ENCODE data around the gene C16orf90. TPM values are rescaled to one million over a fixed set of nuclear protein-coding genes. Genes with fewer than 3 reads are reported as not detected.

Gene C16orf90
- polyA plus RNA-seq, 1 of the 3 experiments (the other 2 are of a cell fraction) = not detected

DNA sequence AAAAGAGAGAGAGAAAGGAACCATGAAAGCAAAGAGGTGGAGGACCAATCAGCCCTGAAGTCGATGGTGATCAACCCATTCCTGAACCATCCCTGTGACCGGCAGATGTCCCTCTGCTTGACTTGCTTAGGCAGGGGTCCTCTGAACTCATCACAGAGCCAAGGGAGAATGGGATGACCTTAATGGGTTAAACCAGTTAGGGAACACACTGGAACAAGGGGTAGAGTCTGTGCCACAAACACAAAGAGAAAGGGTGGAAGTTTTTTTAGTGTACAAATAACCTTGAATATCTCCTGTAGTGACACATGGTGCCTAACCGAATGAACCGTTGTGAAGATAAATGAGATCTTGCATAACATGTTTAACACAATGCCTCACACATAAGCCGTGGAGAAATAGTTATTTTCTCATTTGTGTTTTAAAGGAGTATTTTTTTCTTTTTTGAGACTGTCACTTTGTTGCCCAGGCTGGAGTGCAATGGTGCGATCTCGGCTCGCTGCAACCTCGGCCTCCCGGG lies 40.6 kb downstream of the C16orf90 start:
- no peak for TF ChIP-seq CHD2 (IDR thresholded peaks at IDR 0.05; ENCODE audit: low read length, partially characterized antibody)
- no peak for TF ChIP-seq FOSL2 (IDR thresholded peaks at IDR 0.05; ENCODE audit: borderline replicate concordance, low read depth)
- no peak for TF ChIP-seq NFIC (IDR thresholded peaks at IDR 0.05; ENCODE audit: borderline replicate concordance)
- TF ChIP-seq, protein P1, sequence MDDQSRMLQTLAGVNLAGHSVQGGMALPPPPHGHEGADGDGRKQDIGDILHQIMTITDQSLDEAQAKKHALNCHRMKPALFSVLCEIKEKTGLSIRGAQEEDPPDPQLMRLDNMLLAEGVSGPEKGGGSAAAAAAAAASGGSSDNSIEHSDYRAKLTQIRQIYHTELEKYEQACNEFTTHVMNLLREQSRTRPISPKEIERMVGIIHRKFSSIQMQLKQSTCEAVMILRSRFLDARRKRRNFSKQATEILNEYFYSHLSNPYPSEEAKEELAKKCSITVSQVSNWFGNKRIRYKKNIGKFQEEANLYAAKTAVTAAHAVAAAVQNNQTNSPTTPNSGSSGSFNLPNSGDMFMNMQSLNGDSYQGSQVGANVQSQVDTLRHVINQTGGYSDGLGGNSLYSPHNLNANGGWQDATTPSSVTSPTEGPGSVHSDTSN (IDR thresholded peaks at IDR 0.05) = no peak
- TF ChIP-seq RAD21 (IDR thresholded peaks at IDR 0.05; ENCODE audit: low read length) = no peak
- no peak for TF ChIP-seq NRF1 (IDR thresholded peaks at IDR 0.05; ENCODE audit: low read depth, low read length)
- no peak for TF ChIP-seq TAF1 (IDR thresholded peaks at IDR 0.05; ENCODE audit: borderline replicate concordance, low read depth, low read length)
- no peak for TF ChIP-seq USF2 (IDR thresholded peaks at IDR 0.05; ENCODE audit: borderline replicate concordance, low read depth, low read length)
- TF ChIP-seq JUND (IDR thresholded peaks at IDR 0.05) = no peak
- TF ChIP-seq, protein P2, sequence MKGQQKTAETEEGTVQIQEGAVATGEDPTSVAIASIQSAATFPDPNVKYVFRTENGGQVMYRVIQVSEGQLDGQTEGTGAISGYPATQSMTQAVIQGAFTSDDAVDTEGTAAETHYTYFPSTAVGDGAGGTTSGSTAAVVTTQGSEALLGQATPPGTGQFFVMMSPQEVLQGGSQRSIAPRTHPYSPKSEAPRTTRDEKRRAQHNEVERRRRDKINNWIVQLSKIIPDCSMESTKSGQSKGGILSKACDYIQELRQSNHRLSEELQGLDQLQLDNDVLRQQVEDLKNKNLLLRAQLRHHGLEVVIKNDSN (IDR thresholded peaks at IDR 0.05; ENCODE audit: borderline replicate concordance, low read depth) = no peak
- no peak for TF ChIP-seq TCF12 (IDR thresholded peaks at IDR 0.05)
- TF ChIP-seq ZBTB33 (IDR thresholded peaks at IDR 0.05; ENCODE audit: borderline replicate concordance, low read depth) = no peak
- no peak for TF ChIP-seq GATA2 (CRISPR knock-in tag; IDR thresholded peaks at IDR 0.05)
- no peak for TF ChIP-seq TEAD4 (IDR thresholded peaks at IDR 0.05; ENCODE audit: borderline replicate concordance, insufficient read depth)
- TF ChIP-seq GABPA (IDR thresholded peaks at IDR 0.05; ENCODE audit: low read depth) = no peak
- no peak for TF ChIP-seq ELF1 (IDR thresholded peaks at IDR 0.05)
- POLR2A ChIA-PET = no interaction called here
- no peak overlapping the region for H2AFZ ChIP-seq (ENCODE audit: low read depth)
- H3K27ac ChIP-seq (ENCODE audit: low read depth in 2 of 2, low read length in 1 of 2) = no peak overlapping the region
- H3K79me2 ChIP-seq (ENCODE audit: insufficient read depth) = peaks cover 19% of the 10 kb centered on the region
- 84% methylated on average over 10 of the region's 10 CpGs for WGBS (ENCODE audit: low lambda C conversion rate)
- peaks cover 5 to 13% of the 10 kb centered on the region in 2 experiments; a peak in 3 of 4 replicates for H3K4me1 ChIP-seq (ENCODE audit: control insufficient read depth in 1 of 2, insufficient read depth in 2 of 2, low read depth in 1 of 2, low read length in 1 of 2)
- H3F3A ChIP-seq (replicated peaks; ENCODE audit: insufficient read depth) = no peaks in the 10 kb centered on the region
- H3K27me3 ChIP-seq (ENCODE audit: insufficient read depth) = no peaks in the 10 kb centered on the region
- no peak for DNase-seq
- no peak overlapping the region for H3K4me3 ChIP-seq (ENCODE audit: low read depth in 2 of 2, low read length in 1 of 2)
- no peak overlapping the region for H3K9ac ChIP-seq
- H3K9me3 ChIP-seq = no peaks in the 10 kb centered on the region
- no peaks in the 10 kb centered on the region for H3K9me2 ChIP-seq
- peaks cover 5% of the 10 kb centered on the region for H4K20me1 ChIP-seq (ENCODE audit: insufficient read depth)
- CTCF ChIA-PET = no interaction called here
- H3K4me2 ChIP-seq = no peak overlapping the region
- no peaks in the 10 kb centered on the region for H3K36me3 ChIP-seq (replicated peaks in 1 of 2; ENCODE audit: control insufficient read depth in 1 of 2, insufficient read depth in 2 of 2, low read length in 1 of 2)

Measured in SK-N-SH (cell line).